ENCODE measurements around the gene GTSE1.

GTSE1 gene

GRCh38 chr22:46275455-46276122 is 21.1 kb upstream of the GTSE1 start:
- H2BK120ac ChIP-seq (ENCODE audit: low read depth, low read length), result no peak overlapping the region
- H3K4me3 ChIP-seq (ENCODE audit: insufficient read depth in 1 of 2, low read depth in 1 of 2, low read length in 2 of 2), result no peak overlapping the region
- H3K4ac ChIP-seq (ENCODE audit: low read depth in 1 of 2, low read length in 2 of 2), result no peak overlapping the region
- WGBS, result 78% methylated on average over 3 of the region's 3 CpGs
- no peak overlapping the region for H2BK12ac ChIP-seq (ENCODE audit: low read length in 2 of 2)
- no peak overlapping the region for H2BK15ac ChIP-seq (ENCODE audit: low read depth, poor library complexity, severe bottlenecking)
- no peak overlapping the region for H3K18ac ChIP-seq (ENCODE audit: low read depth in 1 of 2, low read length in 2 of 2)
- no peak for DNase-seq
- H3K4me2 ChIP-seq (ENCODE audit: low read length, poor library complexity, severe bottlenecking), result no peak overlapping the region
- no peak overlapping the region for H4K91ac ChIP-seq (ENCODE audit: low read length)
- H3K23ac ChIP-seq (ENCODE audit: low read length in 2 of 2), result no peak overlapping the region
- peaks cover 16% of the 10 kb centered on the region for H3K79me1 ChIP-seq (replicated peaks; ENCODE audit: low read length, poor library complexity, severe bottlenecking)
- H2BK5ac ChIP-seq (ENCODE audit: low read depth, low read length, poor library complexity, severe bottlenecking), result no peak overlapping the region
- peaks cover 72 to 84% of the 10 kb centered on the region in 2 experiments for H3K36me3 ChIP-seq (ENCODE audit: control insufficient read depth in 1 of 2, insufficient read depth in 2 of 2, low read depth in 1 of 2, low read length in 2 of 2)
- H3K4me1 ChIP-seq (ENCODE audit: control insufficient read depth, insufficient read depth, low read depth, low read length), result no peaks in the 10 kb centered on the region
- no peaks in the 10 kb centered on the region for H3K27me3 ChIP-seq (ENCODE audit: control insufficient read depth in 1 of 2, insufficient read depth in 1 of 2, low read length in 2 of 2)
- no peak overlapping the region for H3K9ac ChIP-seq (ENCODE audit: low read length)
- no peak overlapping the region for H3K27ac ChIP-seq (ENCODE audit: low read length, poor library complexity, severe bottlenecking)
- no peak overlapping the region for H2AK5ac ChIP-seq (ENCODE audit: low read length, severe bottlenecking)
- no peaks in the 10 kb centered on the region for H3K9me3 ChIP-seq (ENCODE audit: control insufficient read depth, low read length)
- H3K14ac ChIP-seq (ENCODE audit: low read length in 2 of 2), result no peak overlapping the region
- H4K8ac ChIP-seq (ENCODE audit: low read length), result no peak overlapping the region
- H2AFZ ChIP-seq (ENCODE audit: low read depth, low read length), result no peak overlapping the region

- Histone ChIP-seq H2BK12ac (ENCODE audit: low read length in 2 of 2) (no peak overlapping the region), H4K8ac (ENCODE audit: low read length) (no peak overlapping the region), H2BK120ac (ENCODE audit: low read depth, low read length) (no peak overlapping the region), H4K91ac (ENCODE audit: low read length) (no peak overlapping the region), H3K79me1 (replicated peaks; ENCODE audit: low read length, poor library complexity, severe bottlenecking) (peaks cover 19% of the 10 kb centered on the region), H2AFZ (ENCODE audit: low read depth, low read length) (no peak overlapping the region), H3K27ac (ENCODE audit: low read length, poor library complexity, severe bottlenecking) (no peak overlapping the region), H3K4me3 (ENCODE audit: insufficient read depth in 1 of 2, low read depth in 1 of 2, low read length in 2 of 2) (no peak overlapping the region), H2AK5ac (ENCODE audit: low read length, severe bottlenecking) (no peak overlapping the region), H3K4ac (ENCODE audit: low read depth in 1 of 2, low read length in 2 of 2) (no peak overlapping the region), H3K27me3 (ENCODE audit: control insufficient read depth in 1 of 2, insufficient read depth in 1 of 2, low read length in 2 of 2) (no peaks in the 10 kb centered on the region), H3K23ac (ENCODE audit: low read length in 2 of 2) (no peak overlapping the region), H3K4me2 (ENCODE audit: low read length, poor library complexity, severe bottlenecking) (no peak overlapping the region), H3K14ac (ENCODE audit: low read length in 2 of 2) (no peak overlapping the region), H3K18ac (ENCODE audit: low read depth in 1 of 2, low read length in 2 of 2) (no peak overlapping the region), H2BK5ac (ENCODE audit: low read depth, low read length, poor library complexity, severe bottlenecking) (no peak overlapping the region), H3K4me1 (ENCODE audit: control insufficient read depth, insufficient read depth, low read depth, low read length) (no peaks in the 10 kb centered on the region), H3K9me3 (ENCODE audit: control insufficient read depth, low read length) (no peaks in the 10 kb centered on the region), H2BK15ac (ENCODE audit: low read depth, poor library complexity, severe bottlenecking) (no peak overlapping the region), H3K9ac (ENCODE audit: low read length) (no peak overlapping the region), H3K36me3 (ENCODE audit: control insufficient read depth in 1 of 2, insufficient read depth in 2 of 2, low read depth in 1 of 2, low read length in 2 of 2) (peaks cover 82 to 93% of the 10 kb centered on the region in 2 experiments)
- 98% methylated on average over 5 of the region's 7 CpGs for WGBS
- DNase-seq, result no peak
These were observed 20.1 kb upstream of the GTSE1 start for GRCh38 chr22:46276563-46276962.

GRCh38 chr22:46278656-46279645 is 17.7 kb upstream of the GTSE1 start:
- H3K4me2 ChIP-seq (ENCODE audit: low read length, poor library complexity, severe bottlenecking), result no peak overlapping the region
- DNase-seq, result no peak
- no peak overlapping the region for H4K8ac ChIP-seq (ENCODE audit: low read length)
- no peak overlapping the region for H2BK120ac ChIP-seq (ENCODE audit: low read depth, low read length)
- no peak overlapping the region for H3K9ac ChIP-seq (ENCODE audit: low read length)
- H3K27ac ChIP-seq (ENCODE audit: low read length, poor library complexity, severe bottlenecking), result no peak overlapping the region
- no peak overlapping the region for H2AFZ ChIP-seq (ENCODE audit: low read depth, low read length)
- no peak overlapping the region for H3K4ac ChIP-seq (ENCODE audit: low read depth in 1 of 2, low read length in 2 of 2)
- H2BK12ac ChIP-seq (ENCODE audit: low read length in 2 of 2), result no peak overlapping the region
- H2BK15ac ChIP-seq (ENCODE audit: low read depth, poor library complexity, severe bottlenecking), result no peak overlapping the region
- no peak overlapping the region for H3K18ac ChIP-seq (ENCODE audit: low read depth in 1 of 2, low read length in 2 of 2)
- no peak overlapping the region for H2BK5ac ChIP-seq (ENCODE audit: low read depth, low read length, poor library complexity, severe bottlenecking)
- no peak overlapping the region for H3K4me3 ChIP-seq (ENCODE audit: insufficient read depth in 1 of 2, low read depth in 1 of 2, low read length in 2 of 2)
- no peaks in the 10 kb centered on the region for H3K9me3 ChIP-seq (ENCODE audit: control insufficient read depth, low read length)
- H2AK5ac ChIP-seq (ENCODE audit: low read length, severe bottlenecking), result no peak overlapping the region
- H3K27me3 ChIP-seq (ENCODE audit: control insufficient read depth in 1 of 2, insufficient read depth in 1 of 2, low read length in 2 of 2), result no peaks in the 10 kb centered on the region
- H3K23ac ChIP-seq (ENCODE audit: low read length in 2 of 2), result no peak overlapping the region
- H4K91ac ChIP-seq (ENCODE audit: low read length), result peak overlapping the region; percentile 21
- H3K36me3 ChIP-seq (ENCODE audit: control insufficient read depth in 1 of 2, insufficient read depth in 2 of 2, low read depth in 1 of 2, low read length in 2 of 2), result peaks cover 79 to 92% of the 10 kb centered on the region in 2 experiments
- no peaks in the 10 kb centered on the region for H3K4me1 ChIP-seq (ENCODE audit: control insufficient read depth, insufficient read depth, low read depth, low read length)
- 95% methylated on average over 20 of the region's 22 CpGs for WGBS
- H3K14ac ChIP-seq (ENCODE audit: low read length in 2 of 2), result no peak overlapping the region
- H3K79me1 ChIP-seq (replicated peaks; ENCODE audit: low read length, poor library complexity, severe bottlenecking), result peaks cover 13% of the 10 kb centered on the region
